ENCODE data around the gene SWT1.

The SWT1 gene

GRCh38 chr1:185271921-185272320 lies 115.0 kb downstream of the SWT1 start:
- H3K36me3 ChIP-seq (ENCODE audit: insufficient read depth, low read length): no peaks in the 10 kb centered on the region
- H3K9ac ChIP-seq (ENCODE audit: low read depth, low read length): no peak overlapping the region
- H3K9me3 ChIP-seq (ENCODE audit: control insufficient read depth, insufficient read depth, low read length): no peaks in the 10 kb centered on the region
- no peaks in the 10 kb centered on the region for H3K4me1 ChIP-seq (ENCODE audit: insufficient read depth, low read length)

DNA sequence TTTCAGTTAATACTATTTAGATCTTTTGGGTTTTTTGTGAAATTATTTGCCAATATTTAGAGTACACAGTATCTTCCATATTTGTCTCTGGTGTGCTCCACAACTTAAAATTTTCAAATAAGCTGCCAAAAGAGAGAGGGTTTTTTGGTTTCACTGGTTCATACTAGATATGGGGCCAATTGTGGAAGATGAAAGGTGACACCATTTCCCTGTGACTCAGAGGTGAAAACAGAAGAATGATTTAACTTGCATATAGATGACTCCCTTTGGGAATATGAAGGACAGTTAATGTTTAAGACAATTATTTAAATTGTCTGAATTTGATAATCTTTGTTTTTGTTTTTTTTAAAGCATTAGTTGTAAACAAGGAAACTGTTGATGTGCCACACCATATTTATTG lies 122.6 kb downstream of the SWT1 start:
- Histone ChIP-seq H3K4me1 (ENCODE audit: insufficient read depth, low read length) (no peaks in the 10 kb centered on the region), H3K36me3 (ENCODE audit: insufficient read depth, low read length) (no peaks in the 10 kb centered on the region; the same call in 1 of the 2 replicates), H3K9me3 (ENCODE audit: control insufficient read depth, insufficient read depth, low read length) (no peaks in the 10 kb centered on the region), H3K9ac (ENCODE audit: low read depth, low read length) (no peak overlapping the region)

- no peaks in the 10 kb centered on the region; the same call in 1 of the 2 replicates for H3K36me3 ChIP-seq (ENCODE audit: insufficient read depth, low read length)
- no peak overlapping the region for H3K9ac ChIP-seq (ENCODE audit: low read depth, low read length)
- H3K9me3 ChIP-seq (ENCODE audit: control insufficient read depth, insufficient read depth, low read length): no peaks in the 10 kb centered on the region
- no peaks in the 10 kb centered on the region for H3K4me1 ChIP-seq (ENCODE audit: insufficient read depth, low read length)
Observed at GRCh38 chr1:185280589-185280988, 123.6 kb downstream of the SWT1 start.

DNA sequence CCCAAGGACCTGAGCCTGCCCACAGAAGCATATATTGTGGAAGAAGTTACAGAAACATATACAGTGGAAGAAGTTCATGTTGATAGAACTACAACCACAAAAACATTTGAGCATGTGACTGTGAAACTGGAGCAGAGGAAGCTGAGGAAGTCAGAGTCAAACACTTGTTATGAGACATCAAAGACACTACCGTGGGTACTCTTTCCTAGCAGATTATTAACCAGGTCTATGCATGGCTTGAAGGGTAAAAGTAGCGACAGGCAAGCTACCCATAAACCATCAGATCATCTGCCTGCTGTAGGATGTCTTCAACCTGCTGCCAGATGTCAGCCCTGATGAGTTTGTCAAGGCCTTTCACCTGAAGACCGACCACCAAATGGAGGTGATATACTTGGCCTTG lies 124.3 kb downstream of the SWT1 start:
- Histone ChIP-seq H3K9ac (ENCODE audit: low read depth, low read length) (no peak overlapping the region), H3K9me3 (ENCODE audit: control insufficient read depth, insufficient read depth, low read length) (no peaks in the 10 kb centered on the region), H3K36me3 (ENCODE audit: insufficient read depth, low read length) (no peaks in the 10 kb centered on the region; the same call in 1 of the 2 replicates), H3K4me1 (ENCODE audit: insufficient read depth, low read length) (no peaks in the 10 kb centered on the region)

GRCh38 chr1:185284116-185284515 lies 127.1 kb downstream of the SWT1 start:
- no peaks in the 10 kb centered on the region for H3K4me1 ChIP-seq (ENCODE audit: insufficient read depth, low read length)
- no peaks in the 10 kb centered on the region for H3K9me3 ChIP-seq (ENCODE audit: control insufficient read depth, insufficient read depth, low read length)
- H3K9ac ChIP-seq (ENCODE audit: low read depth, low read length): no peak overlapping the region
- H3K36me3 ChIP-seq (ENCODE audit: insufficient read depth, low read length): no peaks in the 10 kb centered on the region; the same call in 1 of the 2 replicates

DNA sequence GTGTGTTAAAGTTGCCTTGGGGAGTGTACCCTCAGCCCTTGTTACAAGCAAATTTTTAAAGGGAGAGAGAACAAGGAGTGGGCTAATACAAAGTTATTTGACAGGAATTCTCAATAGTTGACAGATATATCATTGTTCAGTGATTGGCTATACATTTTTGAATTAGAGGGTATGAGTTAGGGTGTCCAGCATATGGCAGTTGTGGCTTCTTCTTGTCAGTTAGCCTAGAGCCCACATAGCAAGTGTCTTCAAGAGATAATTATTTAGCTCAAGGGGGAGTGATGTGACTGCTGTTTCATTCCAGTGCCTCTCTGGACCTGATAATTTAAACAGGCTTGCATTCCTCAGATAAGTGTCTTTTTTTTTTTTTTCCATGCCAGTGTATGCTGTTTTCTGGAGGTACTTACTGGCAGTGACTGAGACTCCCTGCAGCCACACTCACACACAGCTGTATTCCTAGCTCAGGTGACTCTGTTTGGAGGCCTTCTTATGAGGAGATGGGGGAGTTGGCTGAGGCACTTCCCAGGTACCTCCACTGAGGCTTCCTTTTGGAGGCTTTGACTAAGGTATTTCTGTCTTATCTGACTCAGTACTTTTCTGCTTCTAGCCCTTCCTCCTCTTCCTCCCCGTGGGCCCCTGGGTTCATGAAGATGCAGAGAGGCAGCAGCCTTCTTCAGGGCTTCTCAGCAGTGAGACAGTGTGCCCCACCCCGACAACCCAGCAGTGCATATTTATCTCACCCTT lies 127.7 kb downstream of the SWT1 start:
- Histone ChIP-seq H3K4me1 (ENCODE audit: insufficient read depth, low read length) (no peaks in the 10 kb centered on the region), H3K36me3 (ENCODE audit: insufficient read depth, low read length) (no peaks in the 10 kb centered on the region; the same call in 1 of the 2 replicates), H3K9ac (ENCODE audit: low read depth, low read length) (no peak overlapping the region), H3K9me3 (ENCODE audit: control insufficient read depth, insufficient read depth, low read length) (no peaks in the 10 kb centered on the region)

- H3K9me3 ChIP-seq (ENCODE audit: control insufficient read depth, insufficient read depth, low read length): no peaks in the 10 kb centered on the region
Observed at GRCh38 chr1:185287451-185287850, 130.5 kb downstream of the SWT1 start.

DNA sequence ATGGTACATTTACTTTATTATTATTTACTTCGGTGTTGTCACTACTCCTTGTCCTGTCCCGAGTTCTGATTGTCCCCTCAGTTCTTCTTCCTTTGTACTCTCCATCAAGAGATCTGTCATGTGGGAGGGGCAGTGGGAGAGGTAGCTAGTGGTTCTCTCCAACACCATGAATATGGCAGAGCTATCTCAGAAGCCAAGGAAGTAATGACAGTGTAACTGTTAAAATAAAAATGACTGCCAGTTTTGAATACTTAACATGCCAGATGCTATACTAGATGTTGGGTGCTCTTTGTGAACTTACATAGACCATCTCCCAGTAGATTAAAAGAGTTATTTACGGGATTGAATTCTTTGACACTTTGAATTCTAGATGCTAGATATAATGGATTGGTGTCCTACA lies 131.5 kb downstream of the SWT1 start:
- H3K36me3 ChIP-seq (ENCODE audit: insufficient read depth, low read length): no peaks in the 10 kb centered on the region
- no peaks in the 10 kb centered on the region for H3K4me1 ChIP-seq (ENCODE audit: insufficient read depth, low read length)
- no peaks in the 10 kb centered on the region for H3K9me3 ChIP-seq (ENCODE audit: control insufficient read depth, insufficient read depth, low read length)
- H3K9ac ChIP-seq (ENCODE audit: low read depth, low read length): no peak overlapping the region

More at GRCh38 chr1:185287451-185287850, 130.5 kb downstream of the SWT1 start:
- Histone ChIP-seq H3K36me3 (ENCODE audit: insufficient read depth, low read length) (no peaks in the 10 kb centered on the region), H3K9ac (ENCODE audit: low read depth, low read length) (no peak overlapping the region), H3K4me1 (ENCODE audit: insufficient read depth, low read length) (no peaks in the 10 kb centered on the region)

- Histone ChIP-seq H3K9ac (ENCODE audit: low read depth, low read length) (no peak overlapping the region), H3K36me3 (ENCODE audit: insufficient read depth, low read length) (0 out of 2 replicates have a peak, but pooled peaks cover under 1% of the 10 kb centered on the region), H3K4me1 (ENCODE audit: insufficient read depth, low read length) (no peaks in the 10 kb centered on the region), H3K9me3 (ENCODE audit: control insufficient read depth, insufficient read depth, low read length) (no peaks in the 10 kb centered on the region)
Observed at GRCh38 chr1:185289880-185290279, 132.9 kb downstream of the SWT1 start.

GRCh38 chr1:185291159-185291558 lies 134.2 kb downstream of the SWT1 start:
- Histone ChIP-seq H3K36me3 (ENCODE audit: insufficient read depth, low read length) (0 out of 2 replicates have a peak, but pooled peaks cover 2% of the 10 kb centered on the region), H3K9ac (ENCODE audit: low read depth, low read length) (no peak overlapping the region), H3K4me1 (ENCODE audit: insufficient read depth, low read length) (no peaks in the 10 kb centered on the region), H3K9me3 (ENCODE audit: control insufficient read depth, insufficient read depth, low read length) (no peaks in the 10 kb centered on the region)

- H3K36me3 ChIP-seq (ENCODE audit: insufficient read depth, low read length): 0 out of 2 replicates have a peak, but pooled peaks cover 2% of the 10 kb centered on the region
- H3K9me3 ChIP-seq (ENCODE audit: control insufficient read depth, insufficient read depth, low read length): no peaks in the 10 kb centered on the region
- no peaks in the 10 kb centered on the region for H3K4me1 ChIP-seq (ENCODE audit: insufficient read depth, low read length)
- no peak overlapping the region for H3K9ac ChIP-seq (ENCODE audit: low read depth, low read length)
Observed at GRCh38 chr1:185291652-185292051, 134.7 kb downstream of the SWT1 start.

DNA sequence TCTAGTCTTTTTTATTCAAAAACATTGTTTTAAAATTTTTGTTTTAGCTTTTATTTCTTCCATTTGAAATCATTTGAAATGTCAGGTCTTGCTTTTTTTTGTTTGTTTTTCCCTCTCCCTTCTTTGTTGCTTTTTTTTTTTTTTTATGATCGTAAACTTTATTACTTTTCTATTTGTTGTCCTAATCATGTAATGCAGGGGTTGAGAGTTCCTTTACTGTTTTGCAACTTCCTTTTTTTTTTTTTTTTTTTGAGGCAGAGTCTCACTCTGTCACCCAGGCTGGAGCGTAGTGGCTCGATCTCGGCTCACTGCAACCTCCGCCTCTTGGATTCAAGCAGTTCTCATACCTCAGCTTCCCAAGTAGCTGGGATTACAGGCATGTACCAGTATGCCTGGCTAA lies 135.3 kb downstream of the SWT1 start:
- H3K4me1 ChIP-seq (ENCODE audit: insufficient read depth, low read length): no peaks in the 10 kb centered on the region
- H3K9ac ChIP-seq (ENCODE audit: low read depth, low read length): no peak overlapping the region
- no peaks in the 10 kb centered on the region for H3K9me3 ChIP-seq (ENCODE audit: control insufficient read depth, insufficient read depth, low read length)
- H3K36me3 ChIP-seq (ENCODE audit: insufficient read depth, low read length): 0 out of 2 replicates have a peak, but pooled peaks cover 2% of the 10 kb centered on the region

DNA sequence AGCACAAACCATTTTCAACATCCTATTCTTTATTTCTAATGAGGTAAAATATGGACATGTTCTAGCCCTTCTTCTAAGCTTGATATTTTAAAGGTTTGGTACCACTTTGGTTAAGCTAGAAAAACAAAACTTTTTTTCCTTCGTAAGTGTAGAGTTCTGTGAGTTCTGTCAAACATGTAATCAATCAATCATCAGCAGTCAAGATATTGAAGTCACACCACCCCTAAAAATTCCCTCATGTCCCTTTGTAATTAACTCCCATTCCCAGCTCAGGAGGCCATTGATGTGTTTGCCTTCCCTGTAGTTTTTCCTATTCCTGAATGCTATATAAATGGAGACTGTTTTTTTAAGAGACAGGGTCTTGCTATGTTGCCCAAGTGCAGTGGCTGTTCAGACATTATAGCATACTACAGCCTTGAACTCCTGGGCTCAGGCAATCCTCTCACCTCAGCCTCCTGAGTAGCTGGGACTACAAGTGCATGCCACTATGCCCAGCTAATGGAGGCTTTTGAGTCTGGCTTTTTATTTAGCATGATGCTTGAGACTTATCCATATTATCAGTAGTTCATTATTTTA lies 137.1 kb downstream of the SWT1 start:
- no peak overlapping the region for H3K9ac ChIP-seq (ENCODE audit: low read depth, low read length)
- H3K9me3 ChIP-seq (ENCODE audit: control insufficient read depth, insufficient read depth, low read length): no peaks in the 10 kb centered on the region
- peaks cover 15% of the 10 kb centered on the region; the same call in 1 of the 2 replicates for H3K36me3 ChIP-seq (ENCODE audit: insufficient read depth, low read length)
- H3K4me1 ChIP-seq (ENCODE audit: insufficient read depth, low read length): no peaks in the 10 kb centered on the region

GRCh38 chr1:185295091-185295490 lies 138.1 kb downstream of the SWT1 start:
- Histone ChIP-seq H3K36me3 (ENCODE audit: insufficient read depth, low read length) (peaks cover 22% of the 10 kb centered on the region), H3K4me1 (ENCODE audit: insufficient read depth, low read length) (no peaks in the 10 kb centered on the region), H3K9ac (ENCODE audit: low read depth, low read length) (no peak overlapping the region), H3K9me3 (ENCODE audit: control insufficient read depth, insufficient read depth, low read length) (no peaks in the 10 kb centered on the region)

DNA sequence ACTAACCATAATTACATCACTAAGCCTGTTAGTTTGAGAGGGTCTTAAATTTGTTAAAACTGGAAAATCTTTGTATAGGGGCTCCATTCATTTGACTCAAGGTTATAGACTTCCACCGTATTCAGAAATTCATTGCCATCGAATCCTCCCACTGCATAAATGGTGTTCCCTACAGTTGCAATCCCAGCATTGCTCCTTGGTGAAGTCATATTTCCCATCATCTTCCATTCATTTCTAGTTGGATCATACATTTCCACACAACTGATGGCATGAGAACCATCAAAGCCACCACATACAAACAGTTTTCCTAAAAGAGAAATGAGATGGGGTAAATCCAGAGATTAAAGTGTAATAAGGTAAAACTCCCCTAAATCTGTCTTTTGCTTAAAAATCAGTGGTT lies 141.0 kb downstream of the SWT1 start:
- peaks cover 35% of the 10 kb centered on the region for H3K36me3 ChIP-seq (ENCODE audit: insufficient read depth, low read length)
- H3K9ac ChIP-seq (ENCODE audit: low read depth, low read length): no peak overlapping the region

More for the DNA sequence above, 141.0 kb downstream of the SWT1 start:
- Histone ChIP-seq H3K9me3 (ENCODE audit: control insufficient read depth, insufficient read depth, low read length) (no peaks in the 10 kb centered on the region), H3K4me1 (ENCODE audit: insufficient read depth, low read length) (no peaks in the 10 kb centered on the region)
